22Rv1 (cell line): ENCODE measurements around the gene SLC26A2.

Experiments
- CTCF ChIP-seq: fragments of 450-650 bp; IDR thresholded peaks from 2 replicates; pipeline ENCODE4 v1.5.1; 2017; ENCODE audit warnings: mild to moderate bottlenecking
- ZFX ChIP-seq: fragments of 450-650 bp; IDR thresholded peaks from 2 replicates; pipeline ENCODE4 v1.6.1; 2017; ENCODE audit warnings: antibody characterized with exemption, borderline replicate concordance

GRCh38 chr5:149999359-149999758 lies 38.8 kb downstream of the SLC26A2 start:
- no peak for TF ChIP-seq CTCF
- TF ChIP-seq ZFX: no peak
